GM19468 (cell line): Measurements from ENCODE around the gene PARD3.

Source experiments
- ATAC-seq: cut with Tn5 transposase; IDR thresholded peaks from one replicate; pipeline ENCODE4 v1.9.1; 2021; ENCODE audit warnings: mild to moderate bottlenecking, moderate library complexity, moderate number of reproducible peaks; ENCODE audit not compliant: unreplicated experiment; ENCODE audit errors: extremely low read depth

Gene PARD3

DNA sequence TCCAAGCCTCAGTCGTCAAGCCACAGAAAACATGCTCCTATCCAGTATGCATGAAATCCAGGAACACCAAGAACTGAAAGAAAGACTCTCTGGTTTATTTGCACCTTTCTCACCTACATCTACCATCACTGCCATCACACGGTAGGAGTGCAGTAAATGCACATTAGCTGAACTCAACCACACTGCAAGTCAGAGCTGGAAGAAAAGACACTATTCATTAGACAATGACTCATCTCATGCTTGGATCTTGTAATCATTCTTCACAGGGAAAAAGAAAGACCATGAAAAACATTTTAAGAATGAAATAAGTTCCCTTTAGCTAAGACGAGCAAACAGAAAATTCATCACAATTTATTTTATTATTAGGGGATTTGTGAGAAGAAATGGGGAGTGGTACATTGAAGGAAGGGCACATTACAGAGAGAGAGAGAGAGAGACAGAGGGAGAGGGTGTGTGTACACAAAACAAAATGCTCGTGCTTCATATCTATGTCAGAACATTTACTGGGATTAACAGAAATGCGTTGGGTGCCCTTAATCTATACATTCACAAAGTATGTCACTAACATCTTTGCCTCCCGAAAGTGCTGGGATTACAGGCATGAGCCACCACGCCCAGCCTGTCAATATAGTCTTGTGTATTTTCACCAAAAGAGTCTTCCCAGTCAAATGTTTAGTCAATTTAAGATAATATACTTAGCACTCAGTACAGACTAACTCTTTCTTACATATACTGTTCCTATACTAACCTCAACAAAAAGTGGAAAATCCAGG lies 324.9 kb downstream of the PARD3 start:
- no peak for ATAC-seq

DNA sequence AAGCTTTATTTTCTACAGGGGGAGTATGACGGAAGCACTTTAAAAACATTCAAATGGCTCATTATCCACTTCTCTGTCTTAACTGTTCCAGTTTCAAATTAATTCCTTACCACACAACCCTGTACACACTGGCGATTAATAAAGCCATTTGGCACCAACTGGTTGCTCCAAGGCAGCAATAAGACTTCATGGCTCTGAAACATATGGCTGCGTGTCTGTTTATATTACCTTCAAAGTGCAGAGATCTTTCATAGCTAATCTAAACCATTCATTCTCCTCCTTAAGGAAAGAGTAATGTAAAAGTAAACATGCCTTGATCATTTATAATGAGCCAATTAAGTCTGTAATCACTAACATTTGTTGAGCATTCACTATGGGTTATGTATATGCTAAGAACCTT lies 325.7 kb downstream of the PARD3 start:
- no peak for ATAC-seq

DNA sequence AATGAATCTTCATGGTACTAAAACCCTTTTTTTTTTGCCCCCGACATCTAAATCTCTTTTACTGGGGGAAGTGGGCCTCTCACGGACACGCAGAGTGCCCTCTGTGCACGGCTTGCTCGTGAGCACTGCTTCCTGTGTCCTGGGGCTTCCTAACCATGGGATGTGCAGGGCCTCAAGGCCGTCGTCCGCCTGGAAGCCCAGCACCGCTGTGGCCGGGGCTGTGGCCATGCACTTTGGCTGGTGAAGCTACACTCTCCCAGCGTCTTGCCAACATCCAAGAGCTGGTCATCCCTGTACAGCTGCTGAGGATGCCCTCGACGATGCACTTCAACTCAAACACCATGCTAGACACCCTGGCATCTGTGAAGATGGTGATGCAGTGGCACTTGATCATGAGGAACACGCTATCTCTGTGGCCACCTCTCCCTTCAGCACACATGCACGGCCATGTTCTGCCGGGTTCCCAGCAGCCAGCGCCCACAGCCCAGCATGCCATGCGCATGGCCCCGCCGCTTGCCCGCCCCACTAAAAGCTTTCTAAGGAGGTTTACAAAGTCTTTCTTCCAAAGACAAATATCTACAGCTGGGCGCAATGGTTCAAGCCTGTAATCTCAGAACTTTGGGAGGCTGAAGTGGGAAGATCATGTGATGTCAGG lies 326.5 kb downstream of the PARD3 start:
- ATAC-seq, result no peak

DNA sequence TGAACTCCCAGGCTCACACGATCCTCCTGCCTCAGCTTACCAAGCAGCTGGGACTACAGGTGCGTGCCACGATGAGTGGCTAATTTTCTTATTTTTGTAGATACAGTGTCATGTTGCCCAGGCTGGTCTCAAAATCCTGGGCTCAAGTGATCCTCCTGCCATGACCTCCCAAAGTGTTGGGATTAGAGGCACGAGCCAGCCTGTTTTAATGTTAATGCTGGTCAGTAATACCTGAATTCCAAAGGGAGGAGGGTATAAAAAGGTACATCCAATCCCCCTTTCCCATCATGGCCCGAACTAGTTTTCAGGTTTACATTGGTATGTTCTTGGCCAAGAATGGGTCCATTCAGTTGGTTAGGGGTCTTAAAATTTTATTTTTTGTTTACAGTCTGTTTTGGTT lies 329.1 kb downstream of the PARD3 start:
- ATAC-seq, result no peak

DNA sequence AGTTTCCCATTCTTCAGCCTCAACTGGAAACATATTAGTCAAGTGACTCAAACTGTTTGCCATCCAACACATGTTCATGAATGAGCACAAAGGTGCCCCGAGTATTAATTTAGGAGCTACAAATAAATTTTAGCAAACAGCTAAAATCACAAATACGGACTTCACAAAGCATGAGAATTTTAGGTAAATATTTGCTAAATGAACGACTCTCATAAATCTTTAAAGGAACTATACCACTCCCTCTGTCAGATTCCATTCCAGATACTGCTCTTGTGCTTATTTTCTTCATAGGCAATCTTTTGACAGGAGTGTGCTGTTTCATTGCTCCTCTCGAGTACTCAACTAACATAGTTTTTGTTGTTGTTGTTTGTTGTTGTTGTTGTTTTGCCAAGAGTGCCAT lies 330.9 kb downstream of the PARD3 start:
- ATAC-seq, result no peak

DNA sequence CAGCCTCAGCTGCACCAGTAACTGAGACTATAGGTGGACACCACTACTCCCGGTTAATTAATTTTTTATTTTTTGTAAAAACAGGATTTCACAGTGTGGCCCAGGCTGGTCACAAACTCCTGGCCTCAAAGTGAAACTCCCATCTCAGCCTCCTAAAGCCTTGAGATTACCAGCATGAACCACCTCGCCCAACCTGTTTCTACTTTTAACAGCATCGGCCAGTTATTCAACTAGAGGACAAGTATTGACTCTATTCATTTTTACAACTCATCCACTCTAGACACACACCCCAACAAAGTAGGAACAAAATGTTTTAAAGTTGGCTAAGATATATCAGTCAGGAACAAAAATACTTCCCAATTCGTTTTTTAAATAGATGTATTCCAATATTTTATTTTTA lies 334.8 kb downstream of the PARD3 start:
- no peak for ATAC-seq

DNA sequence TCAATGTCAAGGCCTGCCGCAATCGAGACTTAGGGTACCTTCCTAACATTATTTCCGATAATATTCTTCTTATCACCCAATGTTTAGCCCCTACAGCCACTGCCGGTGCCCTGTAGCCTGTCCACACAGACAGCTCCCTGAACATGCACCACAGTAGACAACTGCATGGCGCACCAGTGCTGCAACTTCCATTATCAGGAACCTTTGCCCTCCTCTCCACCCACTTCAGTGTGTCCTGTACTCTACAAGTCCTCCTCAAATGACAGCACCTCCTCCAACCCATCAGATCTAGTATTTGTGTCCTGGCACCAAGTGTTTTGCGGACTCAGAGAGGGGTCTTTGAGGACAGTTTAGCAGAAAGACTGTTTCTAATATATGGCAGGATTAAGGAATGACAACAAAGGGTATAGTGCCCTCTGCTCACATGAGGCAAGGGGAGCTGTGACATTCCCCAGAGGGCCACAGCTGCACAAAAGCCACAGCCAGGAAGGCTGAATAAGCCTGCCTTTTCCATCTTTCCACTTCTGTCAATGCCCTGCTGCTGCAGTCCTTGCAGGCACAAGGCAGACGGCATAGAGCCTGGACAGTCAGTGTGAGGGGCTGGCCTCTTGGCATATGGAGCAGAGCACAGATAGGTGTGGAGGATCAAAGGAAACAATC lies 335.4 kb downstream of the PARD3 start:
- no peak for ATAC-seq

DNA sequence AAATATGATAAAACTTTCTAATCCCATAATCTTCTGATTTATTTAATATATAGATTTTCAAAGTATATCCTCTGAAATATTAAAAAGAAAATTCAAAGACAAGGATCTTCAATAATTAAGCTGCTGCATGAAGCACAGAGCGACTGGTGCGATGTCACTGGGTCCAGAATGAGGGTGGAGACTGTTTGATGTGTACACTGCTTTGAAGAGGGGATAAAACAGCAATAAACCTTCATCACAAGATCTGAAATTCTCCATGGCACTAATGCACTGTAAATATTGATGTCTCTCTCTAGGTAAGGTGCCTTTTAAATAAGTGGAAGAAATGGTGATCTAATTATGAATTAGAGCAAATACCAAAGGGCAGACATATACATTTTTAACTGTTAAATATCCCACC lies 337.8 kb downstream of the PARD3 start:
- no peak for ATAC-seq

DNA sequence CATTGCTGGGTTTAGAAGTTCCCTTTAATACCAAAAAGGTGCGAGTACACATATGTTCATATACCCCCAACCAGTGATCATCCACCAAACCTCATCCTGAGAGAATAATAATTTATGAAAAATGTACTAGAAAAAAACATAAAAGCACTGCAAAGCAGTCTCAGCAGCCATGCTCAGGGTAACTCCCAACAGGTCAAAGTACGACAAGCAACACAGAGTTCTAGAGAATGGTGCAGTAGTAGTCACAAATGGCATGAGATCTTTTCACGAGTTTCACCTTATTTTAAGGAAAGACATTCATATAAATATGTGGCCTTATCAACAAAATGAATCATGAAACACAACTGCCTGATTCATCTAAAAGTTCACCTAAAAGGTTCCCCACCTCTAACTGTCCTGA lies 338.5 kb downstream of the PARD3 start:
- ATAC-seq, result no peak

DNA sequence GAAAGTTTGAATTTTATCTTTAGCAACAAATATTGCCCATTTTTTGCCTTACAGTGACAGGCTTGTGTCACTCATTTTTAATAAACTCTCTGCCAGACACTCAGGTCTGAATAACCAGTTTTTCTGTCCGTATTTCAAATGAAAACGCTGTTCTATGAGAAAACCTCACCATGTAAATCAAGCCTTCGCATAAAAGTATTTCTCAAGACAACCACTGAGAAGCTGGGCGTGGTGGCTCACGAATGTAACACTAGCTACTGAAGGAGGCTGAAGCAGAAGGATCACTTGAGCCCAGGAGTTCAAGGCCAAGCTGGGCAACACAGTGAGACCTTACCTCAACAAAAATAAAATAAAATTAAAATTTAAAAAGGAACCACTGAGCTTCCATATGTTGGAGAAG lies 339.3 kb downstream of the PARD3 start:
- ATAC-seq, result no peak

DNA sequence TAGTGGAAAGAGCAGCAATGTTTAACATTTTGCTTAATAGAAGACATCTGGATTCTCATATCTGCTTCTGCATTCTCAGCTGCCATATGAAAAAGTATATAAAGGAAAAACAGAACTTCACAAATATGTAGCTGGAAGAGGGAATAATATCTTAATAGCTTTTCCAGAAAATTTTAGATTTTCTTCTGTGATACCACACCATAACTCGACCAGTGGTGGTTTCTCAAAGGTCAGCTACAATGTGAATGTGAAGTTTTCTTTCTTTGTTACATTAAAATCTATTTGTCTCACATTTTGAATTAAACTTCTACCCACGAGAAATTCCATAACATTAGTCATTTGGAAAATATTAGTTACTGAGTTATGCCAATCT lies 339.8 kb downstream of the PARD3 start:
- no peak for ATAC-seq

DNA sequence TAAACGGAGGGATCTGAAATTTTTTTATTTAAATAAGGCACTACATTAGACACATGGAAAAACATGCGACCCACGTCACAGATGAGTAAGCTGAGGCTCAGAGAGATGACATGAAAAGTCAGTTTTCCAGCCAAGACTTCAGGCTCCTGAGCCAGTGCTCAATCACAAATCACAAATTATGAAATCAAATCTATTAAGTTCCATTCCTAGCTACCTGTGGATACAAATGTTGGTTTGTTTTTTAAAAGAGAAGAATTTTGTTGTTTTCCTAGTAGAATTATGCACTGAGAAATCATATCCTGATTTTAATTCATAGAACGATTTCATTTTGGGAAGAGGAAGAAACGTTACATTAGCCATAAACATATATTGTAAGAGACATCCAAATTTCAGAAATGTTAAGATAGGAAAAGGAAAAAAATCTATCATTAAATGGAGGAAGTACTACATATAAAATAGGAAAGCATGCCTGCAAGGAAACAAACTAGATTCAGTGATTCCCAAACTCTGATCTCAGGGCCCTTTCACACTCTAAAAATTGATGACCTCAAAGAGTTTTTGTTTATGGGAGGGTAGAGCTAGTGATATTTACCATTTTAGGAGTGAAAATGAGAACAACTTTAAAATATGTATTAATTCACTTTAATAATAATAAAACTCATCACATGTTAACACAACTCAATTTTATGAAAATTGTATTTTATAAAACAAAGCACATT lies 340.4 kb downstream of the PARD3 start:
- no peak for ATAC-seq

DNA sequence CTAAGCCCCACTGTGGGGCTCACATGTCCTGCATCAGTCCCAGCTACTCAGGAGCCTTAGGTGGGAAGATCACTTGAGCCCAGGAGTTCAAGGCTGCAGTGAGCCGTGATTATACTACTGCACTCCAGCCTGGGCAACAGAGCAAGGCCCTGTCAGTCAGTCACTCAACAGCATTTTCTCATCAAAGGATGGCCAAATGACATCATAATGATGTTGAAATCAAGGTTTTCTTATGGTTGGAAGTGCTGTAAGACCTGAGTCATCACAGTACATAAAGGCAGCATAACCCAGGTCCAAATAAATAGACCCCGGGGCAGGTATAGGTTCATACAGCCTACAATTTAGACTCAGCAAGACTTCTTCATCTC lies 341.1 kb downstream of the PARD3 start:
- no peak for ATAC-seq

DNA sequence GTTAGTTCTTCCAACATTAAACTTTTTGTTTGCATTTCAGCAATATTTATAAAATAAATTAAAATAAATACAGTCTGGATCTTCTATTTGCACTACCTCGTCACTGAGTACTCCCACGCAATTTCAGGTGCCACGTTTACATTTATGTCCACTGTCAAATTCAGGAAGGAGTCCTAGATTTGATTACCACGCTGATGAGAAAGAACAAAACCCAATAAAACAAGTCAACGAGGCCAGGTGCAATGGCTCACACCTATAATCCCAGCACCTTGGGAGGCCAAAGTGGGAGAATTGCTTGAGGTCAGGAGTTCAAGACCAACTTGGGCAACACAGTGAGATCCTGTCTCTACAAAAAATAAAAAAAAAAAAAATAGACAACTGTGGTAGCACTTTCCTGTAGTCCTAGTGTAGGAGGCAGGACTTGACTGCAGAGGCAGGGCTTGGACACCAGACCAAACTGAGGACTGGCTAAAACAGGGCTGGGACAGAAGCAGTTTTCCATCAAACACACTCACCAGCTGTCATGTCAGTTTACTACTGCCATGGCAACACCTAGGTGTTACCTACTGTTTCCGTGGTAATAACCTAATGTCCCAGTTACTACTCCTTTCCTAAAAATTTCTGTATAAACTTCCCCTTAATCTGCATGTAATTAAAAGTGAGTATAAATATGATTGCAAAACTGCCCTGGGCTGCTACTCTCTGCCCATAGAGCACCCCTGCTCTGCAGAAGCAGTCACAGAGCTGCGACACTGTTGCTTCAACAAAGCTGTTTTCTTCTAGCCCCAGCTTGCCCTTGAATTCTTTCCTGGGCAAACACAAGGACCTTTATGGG lies 341.7 kb downstream of the PARD3 start:
- no peak for ATAC-seq

DNA sequence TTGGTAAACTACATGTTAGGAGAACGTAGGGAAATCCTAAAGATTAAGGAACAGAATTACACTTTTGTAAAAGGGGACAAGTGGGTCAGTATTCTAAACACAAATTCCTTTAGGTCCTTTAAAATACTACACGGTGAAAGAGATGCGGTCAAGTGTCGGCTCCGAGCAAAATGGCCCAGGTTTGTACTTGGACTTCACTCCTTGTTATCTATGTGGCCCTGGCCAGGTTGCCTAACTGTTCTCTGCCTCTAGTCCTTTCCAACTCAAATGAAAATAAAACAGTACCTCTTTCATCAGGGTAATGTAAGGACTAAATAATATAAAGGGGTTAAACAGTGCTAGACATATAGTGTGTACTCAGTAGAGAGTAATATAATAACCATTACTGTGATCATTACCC lies 344.8 kb downstream of the PARD3 start:
- ATAC-seq, result no peak

DNA sequence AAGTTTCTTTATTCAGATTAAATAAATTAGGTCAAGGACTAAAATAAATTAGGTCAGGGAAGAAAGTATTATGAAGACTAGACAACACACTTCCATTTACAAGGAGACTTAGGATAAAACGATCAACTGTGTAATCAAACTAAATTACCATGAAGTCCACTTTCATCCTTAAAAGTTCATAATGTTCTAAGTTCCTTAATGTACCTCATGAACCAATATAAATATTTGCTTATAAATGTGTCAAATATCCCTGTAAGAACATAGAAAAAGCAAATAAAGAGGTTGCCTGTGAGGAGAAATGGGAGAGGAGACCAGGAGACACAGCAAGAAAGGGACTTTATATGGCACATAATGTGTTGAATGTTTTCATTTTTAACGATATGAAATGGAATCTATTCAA lies 345.6 kb downstream of the PARD3 start:
- no peak for ATAC-seq

DNA sequence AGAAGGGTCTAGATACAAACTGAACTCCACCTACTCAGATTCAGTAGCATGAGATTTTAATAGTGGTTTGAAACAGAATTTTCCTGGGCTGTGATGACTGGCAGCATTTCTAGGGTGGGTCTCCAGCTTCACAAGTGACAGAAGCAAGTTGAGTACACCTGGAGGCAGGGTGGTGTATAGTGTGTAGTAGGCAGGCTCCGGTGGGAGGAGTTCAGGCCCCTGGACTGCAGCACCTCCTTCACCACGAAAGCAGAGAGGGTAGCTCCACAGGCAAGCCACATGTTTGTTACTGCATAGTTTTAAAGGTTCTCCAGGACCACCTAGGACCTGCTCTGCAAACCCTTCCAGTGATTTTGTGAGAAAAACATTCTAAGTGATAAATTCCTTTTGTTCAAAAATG lies 347.2 kb downstream of the PARD3 start:
- no peak for ATAC-seq

DNA sequence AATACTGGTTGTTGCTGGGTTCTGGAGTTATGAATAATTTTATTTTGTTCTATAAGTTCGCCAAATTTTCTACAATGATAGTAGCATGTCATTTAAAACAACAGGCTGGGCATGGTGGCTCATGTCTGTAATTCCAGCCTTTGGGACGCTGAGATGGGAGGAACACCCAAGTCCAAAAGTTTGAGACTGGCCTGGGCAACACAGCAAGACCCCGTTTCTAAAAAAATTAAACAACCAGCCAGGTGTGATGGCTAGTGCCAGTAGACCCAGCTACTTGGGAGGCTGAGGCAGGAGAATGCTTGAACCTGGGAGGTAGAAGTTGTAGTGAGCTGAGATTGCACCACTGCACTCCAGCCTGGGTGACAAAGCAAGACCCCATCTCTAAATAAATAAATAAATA lies 347.7 kb downstream of the PARD3 start:
- no peak for ATAC-seq

DNA sequence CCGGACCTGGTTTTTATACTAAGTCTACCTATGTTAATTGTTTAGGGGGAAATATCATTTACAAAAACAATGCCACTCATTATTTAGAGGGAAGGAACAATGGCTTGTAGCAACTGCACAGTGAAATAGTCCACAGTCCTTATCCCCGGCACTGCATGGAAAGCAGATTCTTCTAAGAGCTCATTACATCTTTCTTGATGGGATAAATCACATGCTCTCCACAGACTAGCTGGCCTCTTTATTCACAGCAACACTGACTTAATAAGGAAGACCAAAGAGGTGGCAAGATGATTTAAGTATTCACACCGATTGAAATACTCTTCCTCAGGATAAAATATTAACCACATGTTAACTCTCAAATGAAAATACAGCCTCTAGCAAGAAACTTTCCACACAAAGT lies 349.4 kb downstream of the PARD3 start:
- ATAC-seq, result no peak

DNA sequence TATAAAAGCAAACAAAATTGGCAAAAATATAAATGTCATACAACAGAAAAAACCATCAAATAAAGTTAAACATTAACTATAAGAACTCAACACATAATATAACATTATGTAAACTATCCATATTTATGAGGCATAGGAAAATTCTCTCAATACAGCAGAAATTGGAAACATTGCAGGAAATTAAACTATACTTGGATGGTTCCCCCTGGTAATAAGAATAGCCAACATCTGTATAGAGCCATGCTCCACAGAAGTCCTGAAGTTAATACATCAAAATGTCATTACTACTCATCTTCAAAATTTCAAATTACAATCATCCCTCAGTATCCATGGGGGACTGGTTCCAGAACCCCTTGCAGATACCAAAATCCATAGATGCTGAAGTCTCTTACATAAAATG lies 350.5 kb downstream of the PARD3 start:
- ATAC-seq, result no peak
